Mesenchymal stem cell (in vitro differentiated cells and primary cell): ENCODE results near the gene LRRC34.

Source experiments
- DNase-seq: peaks from one replicate; pipeline ENCODE4 v3.0.0-alpha.2; 2013
- H2AFZ ChIP-seq: one replicate; pipeline ENCODE4 v1.6.1; 2013; ENCODE audit warnings: low read depth, mild to moderate bottlenecking, control low read depth, inconsistent platforms, low read length, moderate library complexity
- H2AK5ac ChIP-seq: 2 replicates; pipeline ENCODE4 v1.6.1; 2013; ENCODE audit warnings: low read length, moderate library complexity, mild to moderate bottlenecking, inconsistent platforms; ENCODE audit not compliant: severe bottlenecking
- H2BK120ac ChIP-seq: one replicate; pipeline ENCODE4 v1.6.1; 2013; ENCODE audit warnings: low read depth, mild to moderate bottlenecking, inconsistent platforms, low read length, moderate library complexity
- H2BK12ac ChIP-seq, 2 experiments: one replicate each; pipeline ENCODE4 v1.6.1; 2013; ENCODE audit warnings: inconsistent platforms in 2 of 2, low read length in 2 of 2, mild to moderate bottlenecking in 2 of 2, moderate library complexity in 2 of 2, control low read depth in 1 of 2
- H2BK15ac ChIP-seq: one replicate; pipeline ENCODE4 v1.6.1; 2013; ENCODE audit warnings: mild to moderate bottlenecking, low read depth, inconsistent platforms; ENCODE audit not compliant: poor library complexity, severe bottlenecking
- H2BK5ac ChIP-seq: 2 replicates; pipeline ENCODE4 v1.6.1; 2013; ENCODE audit warnings: low read depth, mild to moderate bottlenecking, low read length, control low read depth, inconsistent platforms; ENCODE audit not compliant: poor library complexity, severe bottlenecking
- H3K14ac ChIP-seq, 2 experiments: one replicate each; pipeline ENCODE4 v1.6.1; 2013; ENCODE audit warnings: inconsistent platforms in 2 of 2, low read length in 2 of 2, control low read depth in 1 of 2, mild to moderate bottlenecking in 1 of 2, moderate library complexity in 1 of 2
- H3K18ac ChIP-seq, 2 experiments: one replicate each; pipeline ENCODE4 v1.6.1; 2013; ENCODE audit warnings: inconsistent platforms in 2 of 2, low read length in 2 of 2, control low read depth in 1 of 2, low read depth in 1 of 2, mild to moderate bottlenecking in 1 of 2
- H3K23ac ChIP-seq, 2 experiments: one replicate each; pipeline ENCODE4 v1.6.1; 2013; ENCODE audit warnings: inconsistent platforms in 2 of 2, low read length in 2 of 2, mild to moderate bottlenecking in 2 of 2, moderate library complexity in 2 of 2, control low read depth in 1 of 2
- H3K27ac ChIP-seq: 2 replicates; pipeline ENCODE4 v1.5.1; 2013; ENCODE audit warnings: mild to moderate bottlenecking, moderate library complexity, low read length, control low read depth, inconsistent platforms; ENCODE audit not compliant: poor library complexity, severe bottlenecking
- H3K27me3 ChIP-seq, 2 experiments: 2 replicates each; pipeline versions ENCODE4 v1.6.1 to v1.7.0; 2013; ENCODE audit warnings: low read length in 2 of 2, mild to moderate bottlenecking in 2 of 2, moderate library complexity in 2 of 2, control low read depth in 1 of 2, inconsistent platforms in 1 of 2; ENCODE audit not compliant: control insufficient read depth in 1 of 2, insufficient read depth in 1 of 2
- H3K36me3 ChIP-seq, 2 experiments: 2 replicates each; pipeline versions ENCODE4 v1.6.1 to v1.7.0; 2013; ENCODE audit warnings: low read length in 2 of 2, control low read depth in 1 of 2, inconsistent platforms in 1 of 2, low read depth in 1 of 2, mild to moderate bottlenecking in 1 of 2; ENCODE audit not compliant: insufficient read depth in 2 of 2, control insufficient read depth in 1 of 2
- H3K4ac ChIP-seq, 2 experiments: one replicate each; pipeline ENCODE4 v1.6.1; 2013; ENCODE audit warnings: inconsistent platforms in 2 of 2, low read length in 2 of 2, mild to moderate bottlenecking in 2 of 2, moderate library complexity in 2 of 2, control low read depth in 1 of 2, low read depth in 1 of 2
- H3K4me1 ChIP-seq: 2 replicates; pipeline ENCODE4 v1.6.1; 2013; ENCODE audit warnings: low read depth, low read length, control low read depth; ENCODE audit not compliant: control insufficient read depth, insufficient read depth
- H3K4me2 ChIP-seq: 2 replicates; pipeline ENCODE4 v1.6.1; 2013; ENCODE audit warnings: low read length, mild to moderate bottlenecking, inconsistent platforms; ENCODE audit not compliant: poor library complexity, severe bottlenecking
- H3K4me3 ChIP-seq, 2 experiments: 2 replicates each; pipeline versions ENCODE4 v1.5.1 to v1.7.0; 2013; ENCODE audit warnings: low read length in 2 of 2, mild to moderate bottlenecking in 2 of 2, control low read depth in 1 of 2, low read depth in 1 of 2; ENCODE audit not compliant: insufficient read depth in 1 of 2
- H3K79me1 ChIP-seq: replicated peaks from 2 replicates; pipeline ENCODE4 v1.6.1; 2013; ENCODE audit warnings: mild to moderate bottlenecking, control low read depth, low read length, inconsistent platforms; ENCODE audit not compliant: poor library complexity, severe bottlenecking
- H3K9ac ChIP-seq: 2 replicates; pipeline ENCODE4 v1.7.0; 2013; ENCODE audit warnings: mild to moderate bottlenecking, low read length, moderate library complexity
- H3K9me3 ChIP-seq: 2 replicates; pipeline ENCODE4 v1.7.0; 2013; ENCODE audit warnings: mild to moderate bottlenecking, low read length; ENCODE audit not compliant: control insufficient read depth
- H4K8ac ChIP-seq: one replicate; pipeline ENCODE4 v1.6.1; 2013; ENCODE audit warnings: inconsistent platforms, mild to moderate bottlenecking, low read length, moderate library complexity
- H4K91ac ChIP-seq: one replicate; pipeline ENCODE4 v1.6.1; 2013; ENCODE audit warnings: mild to moderate bottlenecking, low read length, inconsistent platforms
- WGBS: methylation state at CpG from one replicate; pipeline ENCODE4 v1.1.7; 2013; ENCODE audit warnings: mixed read lengths; 5-methylcytosine and 5-hydroxymethylcytosine counted together

LRRC34 gene

GRCh38 chr3:169780742-169781141, 32.0 kb downstream of the LRRC34 start:
- H3K18ac ChIP-seq: no peak overlapping the region
- no peak overlapping the region for H2AFZ ChIP-seq
- H3K27me3 ChIP-seq: no peaks in the 10 kb centered on the region
- no peak overlapping the region for H3K23ac ChIP-seq
- H2AK5ac ChIP-seq: no peak overlapping the region
- peaks cover 28% of the 10 kb centered on the region for H3K79me1 ChIP-seq
- H3K4me3 ChIP-seq: no peak overlapping the region
- H3K36me3 ChIP-seq: peaks cover 10 to 99% of the 10 kb centered on the region in 2 experiments
- no peaks in the 10 kb centered on the region for H3K4me1 ChIP-seq
- H2BK5ac ChIP-seq: no peak overlapping the region
- no peak overlapping the region for H3K9ac ChIP-seq
- H2BK12ac ChIP-seq: no peak overlapping the region
- no peak overlapping the region for H3K4me2 ChIP-seq
- H4K91ac ChIP-seq: no peak overlapping the region
- H2BK120ac ChIP-seq: no peak overlapping the region
- no peaks in the 10 kb centered on the region for H3K9me3 ChIP-seq
- no peak overlapping the region for H2BK15ac ChIP-seq
- H3K4ac ChIP-seq: no peak overlapping the region
- DNase-seq: no peak
- no peak overlapping the region for H4K8ac ChIP-seq
- no peak overlapping the region for H3K14ac ChIP-seq
- no peak overlapping the region for H3K27ac ChIP-seq
- 94% methylated on average over 2 of the region's 2 CpGs for WGBS

GRCh38 chr3:169777822-169778221, 34.9 kb downstream of the LRRC34 start:
- H3K4me2 ChIP-seq: no peak overlapping the region
- no peak overlapping the region for H3K14ac ChIP-seq
- no peak overlapping the region for H3K4me3 ChIP-seq
- DNase-seq: no peak
- no peak overlapping the region for H4K8ac ChIP-seq
- no peak overlapping the region for H3K27ac ChIP-seq
- WGBS: 84% methylated on average over 4 of the region's 4 CpGs
- H3K79me1 ChIP-seq: peaks cover 28% of the 10 kb centered on the region
- no peak overlapping the region for H2BK12ac ChIP-seq
- no peak overlapping the region for H3K9ac ChIP-seq
- no peak overlapping the region for H3K23ac ChIP-seq
- H3K18ac ChIP-seq: no peak overlapping the region
- no peak overlapping the region for H2BK120ac ChIP-seq
- H3K36me3 ChIP-seq: peaks cover 10 to 86% of the 10 kb centered on the region in 2 experiments
- no peaks in the 10 kb centered on the region for H3K27me3 ChIP-seq
- no peak overlapping the region for H3K4ac ChIP-seq
- H2BK15ac ChIP-seq: no peak overlapping the region
- no peaks in the 10 kb centered on the region for H3K9me3 ChIP-seq
- no peak overlapping the region for H2AK5ac ChIP-seq
- H2AFZ ChIP-seq: no peak overlapping the region
- H2BK5ac ChIP-seq: peak overlapping the region; percentile 54
- H3K4me1 ChIP-seq: no peaks in the 10 kb centered on the region
- H4K91ac ChIP-seq: no peak overlapping the region

GRCh38 chr3:169774186-169774585, 38.5 kb downstream of the LRRC34 start:
- no peak overlapping the region for H3K23ac ChIP-seq
- H2BK12ac ChIP-seq: no peak overlapping the region
- peaks cover 13% of the 10 kb centered on the region for H3K79me1 ChIP-seq
- H2BK120ac ChIP-seq: no peak overlapping the region
- H3K9me3 ChIP-seq: no peaks in the 10 kb centered on the region
- H2BK5ac ChIP-seq: no peak overlapping the region
- no peak overlapping the region for H2AK5ac ChIP-seq
- H4K8ac ChIP-seq: no peak overlapping the region
- peaks cover 1% of the 10 kb centered on the region for H3K4me1 ChIP-seq
- peak overlapping the region; percentile 98 for H3K9ac ChIP-seq
- no peak overlapping the region for H4K91ac ChIP-seq
- no peaks in the 10 kb centered on the region for H3K27me3 ChIP-seq
- H3K18ac ChIP-seq: no peak overlapping the region
- peak overlapping the region; percentile 76 for H3K4me2 ChIP-seq
- peaks cover 6 to 50% of the 10 kb centered on the region in 2 experiments for H3K36me3 ChIP-seq
- no peak overlapping the region for H3K4ac ChIP-seq
- H2AFZ ChIP-seq: no peak overlapping the region
- H3K27ac ChIP-seq: no peak overlapping the region
- DNase-seq: no peak
- no peak overlapping the region for H3K14ac ChIP-seq
- no peak overlapping the region for H2BK15ac ChIP-seq
- peak overlapping the region in 1 of 2 experiments; percentile 97 for H3K4me3 ChIP-seq
- 82% methylated on average over 4 of the region's 5 CpGs for WGBS

GRCh38 chr3:169772897-169773816, 39.5 kb downstream of the LRRC34 start, which contains the start of gene MYNN:
MYNN (plus strand) TSS chr3:169773396; CDS start chr3:169774296, 900 bp downstream.
- WGBS: under 1% methylated on average over 56 of the region's 61 CpGs
- H4K91ac ChIP-seq: peak within 1 kb of the TSS; percentile 98

More at GRCh38 chr3:169772897-169773816, 39.5 kb downstream of the LRRC34 start, which contains the start of gene MYNN:
- H2BK12ac ChIP-seq: peak within 1 kb of the TSS in 1 of 2 experiments; percentile 42
- H3K27me3 ChIP-seq: no peaks in the 10 kb centered on the region
- H2BK5ac ChIP-seq: peak within 1 kb of the TSS; percentile 49
- peak within 1 kb of the TSS; percentile 98 for H2BK15ac ChIP-seq
- peak; percentile 95 for DNase-seq
- H3K4me3 ChIP-seq: peak within 1 kb of the TSS; percentile 90 to 97
- peak within 1 kb of the TSS; percentile 94 for H2BK120ac ChIP-seq
- H3K23ac ChIP-seq: peak within 1 kb of the TSS; percentile 77 to 94
- H3K79me1 ChIP-seq: peaks cover 7% of the 10 kb centered on the region
- H3K9ac ChIP-seq: peak within 1 kb of the TSS; percentile 98
- peak within 1 kb of the TSS; percentile 95 to 98 for H3K18ac ChIP-seq
- peak within 1 kb of the TSS; percentile 13 for H2AK5ac ChIP-seq
- peak within 1 kb of the TSS; percentile 43 to 93 for H3K14ac ChIP-seq
- peak within 1 kb of the TSS; percentile 97 for H4K8ac ChIP-seq
- H3K36me3 ChIP-seq: peaks cover 4 to 39% of the 10 kb centered on the region in 2 experiments
- no peaks in the 10 kb centered on the region for H3K9me3 ChIP-seq
- H3K4me1 ChIP-seq: peaks cover 2% of the 10 kb centered on the region
- peak within 1 kb of the TSS; percentile 75 to 84 for H3K4ac ChIP-seq
- peak within 1 kb of the TSS; percentile 96 for H2AFZ ChIP-seq
- H3K27ac ChIP-seq: peak within 1 kb of the TSS; percentile 92
- peak within 1 kb of the TSS; percentile 82 for H3K4me2 ChIP-seq
